Measurements from ENCODE around the gene TLX1. TPM values are rescaled to one million over a fixed set of nuclear protein-coding genes. Genes with fewer than 3 reads are reported as not detected.

The TLX1 gene
- total and polyA plus RNA-seq, 2 experiments from 2014 or later, result 0.68 TPM; not detected in 1

- Histone ChIP-seq H3K4me3 (no peak overlapping the region), H2AFZ (peak overlapping the region; percentile 31)
- WGBS (ENCODE audit: low lambda C conversion rate, missing lambda C conversion rate), result 6% methylated on average over 60 of the region's 60 CpGs
Observed at GRCh38 chr10:101134299-101135127, 3.4 kb downstream of the TLX1 start.

GRCh38 chr10:101135141-101136006, 4.3 kb downstream of the TLX1 start:
- Histone ChIP-seq H4K20me1 (ENCODE audit: insufficient read depth, poor library complexity, severe bottlenecking) (no peaks in the 10 kb centered on the region), H3K36me3 (replicated peaks; ENCODE audit: insufficient read depth, low read depth) (no peaks in the 10 kb centered on the region), H3K4me2 (peak overlapping the region; percentile 56), H3K27me3 (peaks cover 100% of the 10 kb centered on the region), H3K4me3 (no peak overlapping the region), H3K27ac (no peak overlapping the region), H3K9me3 (ENCODE audit: low read depth) (no peaks in the 10 kb centered on the region), H2AFZ (no peak overlapping the region), H3K9me2 (replicated peaks; ENCODE audit: insufficient read depth) (no peaks in the 10 kb centered on the region), H3K79me2 (no peaks in the 10 kb centered on the region), H3K4me1 (ENCODE audit: insufficient read depth) (peaks cover 13% of the 10 kb centered on the region)
- DNase-seq (ENCODE audit: low spot score), result no peak
- WGBS (ENCODE audit: low lambda C conversion rate, missing lambda C conversion rate), result 11% methylated on average over 36 of the region's 36 CpGs
- TF ChIP-seq CTCF (IDR thresholded peaks at IDR 0.05; ENCODE audit: poor library complexity) (no peak), EZH2phosphoT487 (IDR thresholded peaks at IDR 0.05; ENCODE audit: low read depth, severe bottlenecking, unreplicated experiment) (peak; percentile 76)

More at GRCh38 chr10:101134299-101135127, 3.4 kb downstream of the TLX1 start:
- Histone ChIP-seq H3K4me2 (peak overlapping the region; percentile 56), H3K4me1 (ENCODE audit: insufficient read depth) (peaks cover 13% of the 10 kb centered on the region), H4K20me1 (ENCODE audit: insufficient read depth, poor library complexity, severe bottlenecking) (no peaks in the 10 kb centered on the region), H3K27me3 (peaks cover 100% of the 10 kb centered on the region), H3K9me2 (replicated peaks; ENCODE audit: insufficient read depth) (no peaks in the 10 kb centered on the region), H3K27ac (no peak overlapping the region), H3K79me2 (no peaks in the 10 kb centered on the region), H3K9me3 (ENCODE audit: low read depth) (no peaks in the 10 kb centered on the region), H3K36me3 (replicated peaks; ENCODE audit: insufficient read depth, low read depth) (no peaks in the 10 kb centered on the region)
- TF ChIP-seq EZH2 (IDR thresholded peaks at IDR 0.05; ENCODE audit: borderline replicate concordance) (peak; percentile 98), EZH2phosphoT487 (IDR thresholded peaks at IDR 0.05; ENCODE audit: low read depth, severe bottlenecking, unreplicated experiment) (peak; percentile 81), CTCF (IDR thresholded peaks at IDR 0.05; ENCODE audit: poor library complexity) (no peak)
- DNase-seq (ENCODE audit: low spot score), result no peak

GRCh38 chr10:101136007-101136707, 5.1 kb downstream of the TLX1 start:
- WGBS (ENCODE audit: low lambda C conversion rate, missing lambda C conversion rate), result 15% methylated on average over 33 of the region's 33 CpGs
- no peak for DNase-seq (ENCODE audit: low spot score)
- Histone ChIP-seq H3K9me3 (ENCODE audit: low read depth) (no peaks in the 10 kb centered on the region), H2AFZ (no peak overlapping the region), H3K4me3 (no peak overlapping the region), H3K36me3 (replicated peaks; ENCODE audit: insufficient read depth, low read depth) (no peaks in the 10 kb centered on the region), H3K4me2 (no peak overlapping the region), H3K27me3 (peaks cover 100% of the 10 kb centered on the region), H3K9me2 (replicated peaks; ENCODE audit: insufficient read depth) (no peaks in the 10 kb centered on the region), H3K4me1 (ENCODE audit: insufficient read depth) (peaks cover 9% of the 10 kb centered on the region), H3K79me2 (no peaks in the 10 kb centered on the region), H4K20me1 (ENCODE audit: insufficient read depth, poor library complexity, severe bottlenecking) (no peaks in the 10 kb centered on the region), H3K27ac (no peak overlapping the region)
- TF ChIP-seq EZH2phosphoT487 (IDR thresholded peaks at IDR 0.05; ENCODE audit: low read depth, severe bottlenecking, unreplicated experiment), result peak; percentile 4
- peak; percentile 8 for TF ChIP-seq EZH2 (IDR thresholded peaks at IDR 0.05; ENCODE audit: borderline replicate concordance)
- TF ChIP-seq CTCF (IDR thresholded peaks at IDR 0.05; ENCODE audit: poor library complexity), result no peak
